SU-DHL-6 (cell line): Measurements from ENCODE around the gene GPR89B.
"Not testable (repeated sequence)": the region's sequence is repeated elsewhere in the genome, so short reads cannot be mapped to it uniquely, and the experiment has no call there.

Experiments
- EZH2phosphoT487 ChIP-seq: fragments of 200-600 bp; sonication (generic), shearing (Covaris generic); conservative IDR thresholded peaks from 2 replicates; pipeline ENCODE4 v1.6.1; 2018; ENCODE audit warnings: mild to moderate bottlenecking, antibody characterized with exemption, low read length, moderate library complexity, mixed read lengths
- TF ChIP-seq, protein P1 (sequence below): fragments of 200-600 bp; sonication (generic); IDR thresholded peaks from one replicate; pipeline ENCODE4 v1.5.1; 2017; ENCODE audit warnings: antibody characterized with exemption, mild to moderate bottlenecking, low read length, moderate library complexity; ENCODE audit not compliant: insufficient read depth, poor library complexity, severe bottlenecking

DNA sequence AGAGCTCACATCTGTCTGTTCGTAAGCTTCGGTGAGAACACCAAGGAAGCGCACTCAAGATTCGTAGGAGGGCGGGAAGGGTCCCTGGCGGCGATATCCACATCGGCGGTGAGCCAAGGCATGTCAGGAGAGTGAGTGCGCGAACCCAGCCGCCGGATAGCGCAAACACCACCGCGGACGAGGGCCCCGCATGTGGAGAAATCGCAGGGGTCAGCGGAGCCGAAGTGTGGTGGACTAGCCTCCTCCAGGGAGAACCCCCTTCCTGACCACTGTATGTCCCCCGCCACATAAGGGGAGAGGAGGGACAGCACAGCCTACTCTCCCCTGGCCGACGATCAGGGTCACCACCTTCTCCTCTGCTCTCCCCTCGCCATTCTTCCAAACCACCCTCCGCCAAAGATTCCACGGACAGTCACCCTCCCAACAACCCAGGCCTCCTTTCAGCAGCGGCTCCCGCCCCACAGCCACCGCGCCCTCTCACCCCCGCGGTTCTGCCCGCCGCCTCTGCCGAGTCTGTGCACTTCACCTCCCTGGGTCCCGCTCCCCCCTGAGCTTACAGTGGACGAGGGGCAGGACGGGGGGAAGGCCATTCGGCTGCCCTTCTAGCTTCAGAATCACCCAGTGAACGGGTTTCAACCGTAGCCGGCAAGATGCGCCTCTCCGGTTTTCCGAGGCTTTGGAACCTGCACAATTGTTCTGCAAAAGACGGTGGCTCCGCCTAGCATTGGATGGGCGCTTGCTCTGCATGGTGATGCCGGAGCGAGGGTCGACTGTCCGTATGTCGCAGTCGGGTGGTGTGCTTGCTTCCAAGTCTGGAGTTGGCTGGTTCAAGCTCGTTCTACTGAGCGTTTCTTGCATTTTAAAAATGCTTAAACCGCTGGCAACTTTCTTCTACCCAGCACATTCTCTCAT, 86.3 kb downstream of the GPR89B start:
- TF ChIP-seq, protein P1, sequence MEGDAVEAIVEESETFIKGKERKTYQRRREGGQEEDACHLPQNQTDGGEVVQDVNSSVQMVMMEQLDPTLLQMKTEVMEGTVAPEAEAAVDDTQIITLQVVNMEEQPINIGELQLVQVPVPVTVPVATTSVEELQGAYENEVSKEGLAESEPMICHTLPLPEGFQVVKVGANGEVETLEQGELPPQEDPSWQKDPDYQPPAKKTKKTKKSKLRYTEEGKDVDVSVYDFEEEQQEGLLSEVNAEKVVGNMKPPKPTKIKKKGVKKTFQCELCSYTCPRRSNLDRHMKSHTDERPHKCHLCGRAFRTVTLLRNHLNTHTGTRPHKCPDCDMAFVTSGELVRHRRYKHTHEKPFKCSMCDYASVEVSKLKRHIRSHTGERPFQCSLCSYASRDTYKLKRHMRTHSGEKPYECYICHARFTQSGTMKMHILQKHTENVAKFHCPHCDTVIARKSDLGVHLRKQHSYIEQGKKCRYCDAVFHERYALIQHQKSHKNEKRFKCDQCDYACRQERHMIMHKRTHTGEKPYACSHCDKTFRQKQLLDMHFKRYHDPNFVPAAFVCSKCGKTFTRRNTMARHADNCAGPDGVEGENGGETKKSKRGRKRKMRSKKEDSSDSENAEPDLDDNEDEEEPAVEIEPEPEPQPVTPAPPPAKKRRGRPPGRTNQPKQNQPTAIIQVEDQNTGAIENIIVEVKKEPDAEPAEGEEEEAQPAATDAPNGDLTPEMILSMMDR, result not testable (repeated sequence)
- not testable (repeated sequence) for TF ChIP-seq EZH2phosphoT487
